ENCODE results near the gene DCT. TPM values are rescaled to one million over a fixed set of nuclear protein-coding genes. Genes with fewer than 3 reads are reported as not detected.

Gene DCT
- total RNA-seq, 1 donor from 2014 or later, result 0.32 TPM

- DNase-seq (ENCODE audit: missing footprints) (no peak), ATAC-seq (no peak)
- intact Hi-C loops (cut with DNase I), result no loop called here
Measured at GRCh38 chr13:94459116-94459515, 20.4 kb downstream of the DCT start.

GRCh38 chr13:94455414-94455813, 24.1 kb downstream of the DCT start:
- no peak for DNase-seq (ENCODE audit: missing footprints)
- intact Hi-C loops (cut with DNase I), result no loop called here
- no peak for ATAC-seq

- no peak for ATAC-seq
- intact Hi-C loops (cut with DNase I), result no loop called here
- no peak for DNase-seq (ENCODE audit: missing footprints)
Measured at GRCh38 chr13:94454906-94455305, 24.6 kb downstream of the DCT start.

GRCh38 chr13:94454334-94454733, 25.1 kb downstream of the DCT start:
- intact Hi-C loops (cut with DNase I), result no loop called here
- ATAC-seq (no peak), DNase-seq (ENCODE audit: missing footprints) (no peak)

- no peak for ATAC-seq
- no peak for DNase-seq (ENCODE audit: missing footprints)
- intact Hi-C loops (cut with DNase I), result no loop called here
Measured at GRCh38 chr13:94444826-94445225, 34.7 kb downstream of the DCT start.

GRCh38 chr13:94435604-94436226, 43.8 kb downstream of the DCT start:
- ATAC-seq (no peak), DNase-seq (ENCODE audit: missing footprints) (no peak)

GRCh38 chr13:94433055-94433961, 46.2 kb downstream of the DCT start:
- peak; percentile 65 for DNase-seq (ENCODE audit: missing footprints)
- peak; percentile 94 for ATAC-seq
- intact Hi-C loops (cut with DNase I), result loop anchor here (10.0 kb wide), 1 partner anchor 971 kb away; no protein-coding TSS in a partner anchor

More at GRCh38 chr13:94435604-94436226, 43.8 kb downstream of the DCT start:
- intact Hi-C loops (cut with DNase I), result loop anchor here (2.0 to 10.0 kb wide), 2 partner anchors 181 to 969 kb away; no protein-coding TSS in a partner anchor

- intact Hi-C loops (cut with DNase I), result loop anchor here (10.0 kb wide), 1 partner anchor 973 kb away; no protein-coding TSS in a partner anchor
- no peak for ATAC-seq
- DNase-seq (ENCODE audit: missing footprints), result no peak
Measured at GRCh38 chr13:94431987-94432386, 47.5 kb downstream of the DCT start.

- DNase-seq (ENCODE audit: missing footprints) (no peak), ATAC-seq (no peak)
- intact Hi-C loops (cut with DNase I), result loop anchor here (10.0 kb wide), 1 partner anchor 973 kb away; no protein-coding TSS in a partner anchor
Measured at GRCh38 chr13:94431574-94431973, 47.9 kb downstream of the DCT start.

GRCh38 chr13:94427313-94427953, 52.0 kb downstream of the DCT start:
- intact Hi-C loops (cut with DNase I), result no loop called here
- no peak for DNase-seq (ENCODE audit: missing footprints)
- ATAC-seq, result no peak

- intact Hi-C loops (cut with DNase I), result no loop called here
- ATAC-seq, result no peak
Measured at GRCh38 chr13:94419925-94420305, 59.6 kb downstream of the DCT start.

GRCh38 chr13:94419304-94419924, 60.1 kb downstream of the DCT start:
- intact Hi-C loops (cut with DNase I), result no loop called here
- ATAC-seq (no peak), DNase-seq (ENCODE audit: missing footprints) (no peak)

More at GRCh38 chr13:94419925-94420305, 59.6 kb downstream of the DCT start:
- DNase-seq (ENCODE audit: missing footprints), result no peak

GRCh38 chr13:94417294-94417693, 62.2 kb downstream of the DCT start:
- intact Hi-C loops (cut with DNase I), result no loop called here
- no peak for DNase-seq (ENCODE audit: missing footprints)
- ATAC-seq, result no peak

GRCh38 chr13:94416454-94417080, 62.9 kb downstream of the DCT start:
- intact Hi-C loops (cut with DNase I), result no loop called here
- DNase-seq (ENCODE audit: missing footprints), result no peak
- ATAC-seq, result peak; percentile 44

GRCh38 chr13:94415500-94416237, 63.8 kb downstream of the DCT start:
- no peak for DNase-seq (ENCODE audit: missing footprints)
- no peak for ATAC-seq
- intact Hi-C loops (cut with DNase I), result no loop called here

GRCh38 chr13:94414708-94415107, 64.8 kb downstream of the DCT start:
- DNase-seq (ENCODE audit: missing footprints) (no peak), ATAC-seq (no peak)
- intact Hi-C loops (cut with DNase I), result no loop called here

GRCh38 chr13:94414141-94414540, 65.3 kb downstream of the DCT start:
- DNase-seq (ENCODE audit: missing footprints) (no peak), ATAC-seq (no peak)
- intact Hi-C loops (cut with DNase I), result no loop called here

GRCh38 chr13:94413598-94413944, 65.9 kb downstream of the DCT start:
- DNase-seq (ENCODE audit: missing footprints) (no peak), ATAC-seq (no peak)
- intact Hi-C loops (cut with DNase I), result no loop called here
